ENCODE results near the gene FNDC3B.

FNDC3B gene

GRCh38 chr3:172153335-172153861, 114.0 kb downstream of the FNDC3B start:
- DNase-seq, result peak; percentile 78 to 90

- DNase-seq, result no peak
Observed at GRCh38 chr3:172154768-172155664, 115.6 kb downstream of the FNDC3B start.

GRCh38 chr3:172155897-172156585, 116.7 kb downstream of the FNDC3B start:
- DNase-seq, result no peak

GRCh38 chr3:172156586-172156955, 117.2 kb downstream of the FNDC3B start:
- DNase-seq, result no peak

GRCh38 chr3:172157564-172158258, 118.3 kb downstream of the FNDC3B start:
- DNase-seq, result no peak

- no peak for DNase-seq
Observed at GRCh38 chr3:172158741-172159140, 119.4 kb downstream of the FNDC3B start.

- no peak for DNase-seq
Observed at GRCh38 chr3:172159376-172159775, 120.0 kb downstream of the FNDC3B start.

- peak; percentile 89 for DNase-seq
Observed at GRCh38 chr3:172159962-172160538, 120.7 kb downstream of the FNDC3B start.

GRCh38 chr3:172161133-172161789, 121.9 kb downstream of the FNDC3B start:
- DNase-seq, result no peak

- no peak for DNase-seq
Observed at GRCh38 chr3:172161959-172162358, 122.6 kb downstream of the FNDC3B start.

- DNase-seq, result no peak
Observed at GRCh38 chr3:172163320-172163719, 123.9 kb downstream of the FNDC3B start.

GRCh38 chr3:172164620-172165362, 125.4 kb downstream of the FNDC3B start:
- DNase-seq, result no peak

- no peak for DNase-seq
Observed at GRCh38 chr3:172166261-172166660, 126.9 kb downstream of the FNDC3B start.

- no peak for DNase-seq
Observed at GRCh38 chr3:172166890-172167289, 127.5 kb downstream of the FNDC3B start.

GRCh38 chr3:172167892-172168648, 128.7 kb downstream of the FNDC3B start:
- DNase-seq, result no peak

GRCh38 chr3:172170073-172170709, 130.8 kb downstream of the FNDC3B start:
- DNase-seq, result no peak

GRCh38 chr3:172170841-172171240, 131.5 kb downstream of the FNDC3B start:
- no peak for DNase-seq

- DNase-seq, result no peak
Observed at GRCh38 chr3:172171396-172172075, 132.2 kb downstream of the FNDC3B start.

All from inflammatory macrophage (primary cell).